Stimulated activated CD4-positive, alpha-beta T cell treated with anti-CD3 and anti-CD28 coated beads, Interleukin-1b, Interleukin-23, amount 100 ng/mL, for 24 hours (primary cell): ENCODE data around the gene SPNS1.
"Not testable (repeated sequence)": the region's sequence is repeated elsewhere in the genome, so short reads cannot be mapped to it uniquely, and the experiment has no call there.

Source experiments
- DNase-seq, 4 experiments: peaks; one replicate each; pipeline ENCODE4 v3.0.0-alpha.2; 2020; ENCODE audit warnings: low read depth in 4 of 4, low spot score in 1 of 4

The SPNS1 gene

GRCh38 chr16:28974437-28975157 is at the start of gene SPNS1:
Gene SPNS1 (plus strand): TSS chr16:28974778. CDS start chr16:28975152, 374 bp downstream.
- DNase-seq, result peak; percentile 72 to 93 (median 88)

GRCh38 chr16:28925386-28926228 is 49.0 kb upstream of the SPNS1 start:
- DNase-seq, result peak; percentile 47 to 80 (median 63)

GRCh38 chr16:28926284-28926683 is 48.3 kb upstream of the SPNS1 start:
- not testable (repeated sequence) for DNase-seq

GRCh38 chr16:28927815-28928214 is 46.8 kb upstream of the SPNS1 start:
- no peak for DNase-seq

GRCh38 chr16:28930203-28930602 is 44.4 kb upstream of the SPNS1 start:
- no peak for DNase-seq

GRCh38 chr16:28930652-28931051 is 43.9 kb upstream of the SPNS1 start:
- DNase-seq, result no peak

- DNase-seq, result no peak
Observed at GRCh38 chr16:28931801-28932225, 42.8 kb upstream of the SPNS1 start, which contains the start of gene CD19. Gene CD19 (plus strand): TSS chr16:28931971. CDS start chr16:28932001, 30 bp downstream.

- DNase-seq, result no peak
Observed at GRCh38 chr16:28932339-28933141, 42.0 kb upstream of the SPNS1 start.

GRCh38 chr16:28933171-28933570 is 41.4 kb upstream of the SPNS1 start:
- no peak for DNase-seq

- DNase-seq, result no peak
Observed at GRCh38 chr16:28935346-28935745, 39.2 kb upstream of the SPNS1 start.

- DNase-seq, result peak; percentile 45 to 82 (median 76)
Observed at GRCh38 chr16:28935924-28936783, 38.4 kb upstream of the SPNS1 start.

- DNase-seq, result no peak
Observed at GRCh38 chr16:28936784-28937155, 37.8 kb upstream of the SPNS1 start.

- DNase-seq, result no peak
Observed at GRCh38 chr16:28937222-28937876, 37.2 kb upstream of the SPNS1 start.

GRCh38 chr16:28938721-28939120 is 35.9 kb upstream of the SPNS1 start:
- DNase-seq, result no peak

GRCh38 chr16:28939825-28940224 is 34.8 kb upstream of the SPNS1 start:
- DNase-seq, result not testable (repeated sequence)

- no peak for DNase-seq
Observed at GRCh38 chr16:28943281-28943680, 31.3 kb upstream of the SPNS1 start.

GRCh38 chr16:28946681-28947080 is 27.9 kb upstream of the SPNS1 start:
- DNase-seq, result no peak

GRCh38 chr16:28950648-28951409 is 23.7 kb upstream of the SPNS1 start, which contains the start of gene NFATC2IP:
Gene NFATC2IP (plus strand): TSS chr16:28950937. CDS start chr16:28951012, 75 bp downstream.
- peak; percentile 99 for DNase-seq

- DNase-seq, result peak in 2 of 4 experiments; percentile 8 to 22
Observed at GRCh38 chr16:28951410-28951943, 23.1 kb upstream of the SPNS1 start.
